ENCODE results near the gene PALM2AKAP2. TPM values are rescaled to one million over a fixed set of nuclear protein-coding genes. Genes with fewer than 3 reads are reported as not detected.
"Not testable (repeated sequence)": the region's sequence is repeated elsewhere in the genome, so short reads cannot be mapped to it uniquely, and the experiment has no call there.

The PALM2AKAP2 gene
- total RNA-seq, 1 donor from 2014 or later, result not detected

- no peak for ATAC-seq (ENCODE audit: low read depth)
Observed at GRCh38 chr9:109821711-109822110, 41.7 kb downstream of the PALM2AKAP2 start.

DNA sequence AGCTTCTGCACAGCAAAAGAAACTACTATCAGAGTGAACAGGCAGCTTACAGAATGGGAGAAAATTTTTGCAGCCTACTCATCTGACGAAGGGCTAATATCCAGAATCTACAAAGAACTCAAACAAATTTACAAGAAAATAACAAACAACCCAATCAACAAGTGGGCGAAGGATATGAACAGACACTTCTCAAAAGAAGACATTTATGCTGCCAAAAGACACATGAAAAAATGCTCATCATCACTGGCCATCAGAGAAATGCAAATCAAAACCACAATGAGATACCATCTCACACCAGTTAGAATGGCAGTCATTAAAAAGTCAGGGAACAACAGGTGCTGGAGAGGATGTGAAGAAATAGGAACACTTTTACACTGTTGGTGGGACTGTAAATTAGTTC, 45.4 kb downstream of the PALM2AKAP2 start:
- H3K4me1 Mint-ChIP-seq; CTCF ChIA-PET; H3K9me3 Mint-ChIP-seq; ATAC-seq (ENCODE audit: low read depth); H3K4me3 Mint-ChIP-seq; H3K36me3 Mint-ChIP-seq (ENCODE audit: low read depth); H3K27ac Mint-ChIP-seq; POLR2A ChIA-PET; DNase-seq; intact Hi-C loops (cut with micrococcal nuclease): not testable (repeated sequence)
- H3K27me3 Mint-ChIP-seq, result peaks cover 18% of the 10 kb centered on the region

More at GRCh38 chr9:109821711-109822110, 41.7 kb downstream of the PALM2AKAP2 start:
- H3K4me3 Mint-ChIP-seq, result no peak overlapping the region
- CTCF ChIA-PET, result no interaction called here
- TF ChIP-seq, protein P1, sequence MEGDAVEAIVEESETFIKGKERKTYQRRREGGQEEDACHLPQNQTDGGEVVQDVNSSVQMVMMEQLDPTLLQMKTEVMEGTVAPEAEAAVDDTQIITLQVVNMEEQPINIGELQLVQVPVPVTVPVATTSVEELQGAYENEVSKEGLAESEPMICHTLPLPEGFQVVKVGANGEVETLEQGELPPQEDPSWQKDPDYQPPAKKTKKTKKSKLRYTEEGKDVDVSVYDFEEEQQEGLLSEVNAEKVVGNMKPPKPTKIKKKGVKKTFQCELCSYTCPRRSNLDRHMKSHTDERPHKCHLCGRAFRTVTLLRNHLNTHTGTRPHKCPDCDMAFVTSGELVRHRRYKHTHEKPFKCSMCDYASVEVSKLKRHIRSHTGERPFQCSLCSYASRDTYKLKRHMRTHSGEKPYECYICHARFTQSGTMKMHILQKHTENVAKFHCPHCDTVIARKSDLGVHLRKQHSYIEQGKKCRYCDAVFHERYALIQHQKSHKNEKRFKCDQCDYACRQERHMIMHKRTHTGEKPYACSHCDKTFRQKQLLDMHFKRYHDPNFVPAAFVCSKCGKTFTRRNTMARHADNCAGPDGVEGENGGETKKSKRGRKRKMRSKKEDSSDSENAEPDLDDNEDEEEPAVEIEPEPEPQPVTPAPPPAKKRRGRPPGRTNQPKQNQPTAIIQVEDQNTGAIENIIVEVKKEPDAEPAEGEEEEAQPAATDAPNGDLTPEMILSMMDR (IDR thresholded peaks at IDR 0.05), result no peak
- no peak overlapping the region for H3K27ac Mint-ChIP-seq
- no peaks in the 10 kb centered on the region for H3K36me3 Mint-ChIP-seq (ENCODE audit: low read depth)
- peaks cover 27% of the 10 kb centered on the region for H3K27me3 Mint-ChIP-seq
- no peaks in the 10 kb centered on the region for H3K4me1 Mint-ChIP-seq
- H3K9me3 Mint-ChIP-seq, result no peaks in the 10 kb centered on the region
- intact Hi-C loops (cut with micrococcal nuclease), result no loop called here
- POLR2A ChIA-PET, result no interaction called here
- no peak for DNase-seq

DNA sequence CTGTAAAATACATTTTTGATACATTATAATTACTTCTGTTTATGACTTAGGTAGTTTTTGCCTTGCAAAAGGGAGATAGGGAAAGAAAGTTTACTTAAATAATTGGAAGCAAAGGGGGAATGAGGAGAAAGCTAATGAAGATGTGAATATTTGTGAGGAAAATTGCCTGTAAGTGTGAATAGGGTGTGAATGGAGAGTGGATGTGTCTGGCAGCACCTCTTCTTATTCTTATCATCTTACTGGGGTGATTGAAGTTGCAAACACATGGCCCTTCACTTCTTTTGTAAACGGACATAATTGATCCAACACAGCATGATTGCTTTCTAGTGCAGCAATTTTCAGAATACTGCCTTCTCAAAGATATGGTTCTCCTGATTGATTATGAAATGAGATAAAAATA, 46.6 kb downstream of the PALM2AKAP2 start:
- H3K4me3 Mint-ChIP-seq, result no peak overlapping the region
- no peak for DNase-seq
- ATAC-seq (ENCODE audit: low read depth), result no peak
- no peaks in the 10 kb centered on the region for H3K9me3 Mint-ChIP-seq
- ChIA-PET CTCF (no interaction called here), POLR2A (no interaction called here)
- H3K4me1 Mint-ChIP-seq, result no peaks in the 10 kb centered on the region
- intact Hi-C loops (cut with micrococcal nuclease), result no loop called here
- no peak overlapping the region for H3K27ac Mint-ChIP-seq
- TF ChIP-seq, protein P1 (IDR thresholded peaks at IDR 0.05), result no peak
- H3K27me3 Mint-ChIP-seq, result peaks cover 20% of the 10 kb centered on the region
- no peaks in the 10 kb centered on the region for H3K36me3 Mint-ChIP-seq (ENCODE audit: low read depth)

- ATAC-seq (ENCODE audit: low read depth) (no peak), DNase-seq (no peak)
- Mint-ChIP-seq H3K36me3 (ENCODE audit: low read depth) (no peaks in the 10 kb centered on the region), H3K27me3 (peaks cover 20% of the 10 kb centered on the region), H3K27ac (no peak overlapping the region), H3K4me1 (no peaks in the 10 kb centered on the region), H3K9me3 (no peaks in the 10 kb centered on the region), H3K4me3 (no peak overlapping the region)
- ChIA-PET POLR2A (no interaction called here), CTCF (no interaction called here)
- intact Hi-C loops (cut with micrococcal nuclease), result no loop called here
- TF ChIP-seq, protein P1 (IDR thresholded peaks at IDR 0.05), result no peak
Observed at GRCh38 chr9:109828254-109828653, 48.3 kb downstream of the PALM2AKAP2 start.
